Hepatocyte (in vitro differentiated cells): ENCODE results near the gene GOLPH3. TPM values are rescaled to one million over a fixed set of nuclear protein-coding genes. Genes with fewer than 3 reads are reported as not detected.

Source experiments
- DNase-seq: peaks from one replicate; pipeline ENCODE4 v3.0.0-alpha.2; 2016; ENCODE audit warnings: low spot score
- H2AFZ ChIP-seq: fragments of 200-600 bp; sonication (generic); 2 replicates; pipeline ENCODE4 v1.6.0; 2016; ENCODE audit warnings: antibody characterized with exemption, mild to moderate bottlenecking
- H3K27ac ChIP-seq: fragments of 200-600 bp; sonication (generic); 2 replicates; pipeline ENCODE4 v1.5.1; 2016; ENCODE audit warnings: mild to moderate bottlenecking
- H3K27me3 ChIP-seq: fragments of 200-600 bp; sonication (generic); 2 replicates; pipeline ENCODE4 v1.6.1; 2016
- H3K36me3 ChIP-seq: fragments of 200-600 bp; sonication (generic); replicated peaks from 2 replicates; pipeline ENCODE4 v1.5.1; 2016; ENCODE audit warnings: low read depth; ENCODE audit not compliant: insufficient read depth
- H3K4me1 ChIP-seq: fragments of 200-600 bp; sonication (generic); 2 replicates; pipeline ENCODE4 v1.5.1; 2016; ENCODE audit warnings: mild to moderate bottlenecking, moderate library complexity; ENCODE audit not compliant: insufficient read depth
- H3K4me2 ChIP-seq: fragments of 200-600 bp; sonication (generic); 2 replicates; pipeline ENCODE4 v1.6.0; 2016
- H3K4me3 ChIP-seq: fragments of 200-600 bp; sonication (generic); 2 replicates; pipeline ENCODE4 v1.5.1; 2016; ENCODE audit warnings: mild to moderate bottlenecking
- H3K79me2 ChIP-seq: fragments of 200-600 bp; sonication (generic); 2 replicates; pipeline ENCODE4 v1.6.0; 2017; ENCODE audit warnings: mild to moderate bottlenecking
- H3K9me2 ChIP-seq: fragments of 200-600 bp; sonication (generic); replicated peaks from 2 replicates; pipeline ENCODE4 v1.6.0; 2017; ENCODE audit warnings: mild to moderate bottlenecking; ENCODE audit not compliant: insufficient read depth
- H3K9me3 ChIP-seq: fragments of 200-600 bp; sonication (generic); 2 replicates; pipeline ENCODE4 v1.5.1; 2016; ENCODE audit warnings: low read depth, mild to moderate bottlenecking
- H4K20me1 ChIP-seq: fragments of 200-600 bp; sonication (generic); 2 replicates; pipeline ENCODE4 v1.6.0; 2016; ENCODE audit warnings: mild to moderate bottlenecking; ENCODE audit not compliant: insufficient read depth, poor library complexity, severe bottlenecking
- CTCF ChIP-seq: fragments of 200-600 bp; sonication (generic); IDR thresholded peaks from 2 replicates; pipeline ENCODE4 v1.5.1; 2016; ENCODE audit warnings: antibody characterized with exemption, mild to moderate bottlenecking; ENCODE audit not compliant: poor library complexity
- EZH2 ChIP-seq: fragments of 200-600 bp; sonication (generic); IDR thresholded peaks from 2 replicates; pipeline ENCODE4 v1.6.1; 2016; ENCODE audit warnings: antibody characterized with exemption, mild to moderate bottlenecking, borderline replicate concordance
- EZH2phosphoT487 ChIP-seq: fragments of 200-600 bp; sonication (generic); IDR thresholded peaks from one replicate; pipeline ENCODE4 v1.6.1; 2018; ENCODE audit warnings: antibody characterized with exemption, mild to moderate bottlenecking, low read depth, moderate library complexity; ENCODE audit not compliant: unreplicated experiment, severe bottlenecking
- WGBS: methylation state at CpG from one replicate; pipeline ENCODE4 v1.1.6; 2016; ENCODE audit warnings: low lambda C conversion rate; ENCODE audit errors: missing lambda C conversion rate; 5-methylcytosine and 5-hydroxymethylcytosine counted together
- polyA plus RNA-seq: library from polyadenylated mRNA; unstranded; fragments of >200 nt; fragmentation: Nextera tagmentation; extraction: Ambion mirVana; gene quantifications from 2 replicates; pipeline ENCODE4 v1.2.1, GENCODE V29; 2016
- total RNA-seq: library from RNA; depleted of rRNA; stranded (reverse); fragments of >200 nt; gene quantifications from 2 replicates; pipeline ENCODE4 v1.2.3, GENCODE V29; 2014

The GOLPH3 gene
- total and polyA plus RNA-seq, 2 experiments from 2014 or later = 115 to 145 TPM

- DNase-seq = no peak
- Histone ChIP-seq H3K9me2 (no peaks in the 10 kb centered on the region), H3K4me1 (no peaks in the 10 kb centered on the region), H4K20me1 (no peaks in the 10 kb centered on the region), H3K4me3 (no peak overlapping the region), H3K4me2 (no peak overlapping the region), H3K36me3 (no peaks in the 10 kb centered on the region), H3K9me3 (no peaks in the 10 kb centered on the region), H3K79me2 (peaks cover 4% of the 10 kb centered on the region), H2AFZ (no peak overlapping the region), H3K27me3 (no peaks in the 10 kb centered on the region), H3K27ac (no peak overlapping the region)
- TF ChIP-seq EZH2 (no peak), CTCF (no peak), EZH2phosphoT487 (no peak)
- 99% methylated on average over 12 of the region's 12 CpGs for WGBS
Measured at GRCh38 chr5:32103521-32103920, 70.6 kb downstream of the GOLPH3 start.

GRCh38 chr5:32102254-32102986 lies 71.7 kb downstream of the GOLPH3 start:
- Histone ChIP-seq H3K27me3 (no peaks in the 10 kb centered on the region), H2AFZ (no peak overlapping the region), H3K4me3 (no peak overlapping the region), H4K20me1 (no peaks in the 10 kb centered on the region), H3K4me1 (no peaks in the 10 kb centered on the region), H3K79me2 (peaks cover 4% of the 10 kb centered on the region), H3K4me2 (no peak overlapping the region), H3K9me3 (no peaks in the 10 kb centered on the region), H3K36me3 (no peaks in the 10 kb centered on the region), H3K9me2 (no peaks in the 10 kb centered on the region), H3K27ac (no peak overlapping the region)
- no peak for TF ChIP-seq EZH2phosphoT487
- TF ChIP-seq EZH2 = no peak
- TF ChIP-seq CTCF = no peak
- 91% methylated on average over 12 of the region's 12 CpGs for WGBS
- DNase-seq = no peak

GRCh38 chr5:32100691-32101302 lies 73.3 kb downstream of the GOLPH3 start:
- Histone ChIP-seq H3K79me2 (no peaks in the 10 kb centered on the region), H3K27me3 (no peaks in the 10 kb centered on the region), H3K27ac (no peak overlapping the region), H2AFZ (no peak overlapping the region), H3K4me3 (no peak overlapping the region), H3K4me2 (no peak overlapping the region), H3K9me2 (no peaks in the 10 kb centered on the region), H4K20me1 (no peaks in the 10 kb centered on the region), H3K9me3 (no peaks in the 10 kb centered on the region), H3K36me3 (no peaks in the 10 kb centered on the region), H3K4me1 (no peaks in the 10 kb centered on the region)
- no peak for DNase-seq
- WGBS = 93% methylated on average over 8 of the region's 8 CpGs
- no peak for TF ChIP-seq EZH2
- TF ChIP-seq CTCF = no peak
- no peak for TF ChIP-seq EZH2phosphoT487
